HEK293 (cell line): ENCODE results near the gene FRMD6.

ENCODE experiments used
- CTCF ChIA-PET: fragments of 350-600 bp; formaldehyde crosslinking; extraction: SDS; loops from one replicate; lab custom pipeline; 2021; ENCODE audit warnings: antibody characterized with exemption; lab: Yijun Ruan, JAX
- POLR2A ChIA-PET: fragments of 300-600 bp; formaldehyde crosslinking; extraction: SDS; loops from one replicate; lab custom pipeline; 2020; ENCODE audit warnings: antibody characterized with exemption, inconsistent platforms; lab: Yijun Ruan, JAX
- H3K27ac ChIP-seq: fragments of 200-500 bp; sonication (Bioruptor generic); 2 replicates; pipeline ENCODE4 v1.5.1; 2014; ENCODE audit warnings: low read depth, low read length, control low read depth, inconsistent platforms; ENCODE audit errors: extremely low read depth
- H3K36me3 ChIP-seq, 2 experiments: fragments of 200-500 bp in 1 of 2; sonication (Bioruptor generic) in 1 of 2; 1 replicate in 1 of 2; 2 replicates in 1 of 2; pipeline ENCODE4 v1.5.1; 2014 to 2017; ENCODE audit warnings: inconsistent platforms in 2 of 2, low read length in 2 of 2; ENCODE audit not compliant: control insufficient read depth in 2 of 2, insufficient read depth in 1 of 2
- H3K4me1 ChIP-seq: fragments of 200-500 bp; sonication (Bioruptor generic); 2 replicates; pipeline ENCODE4 v1.5.1; 2014; ENCODE audit warnings: mild to moderate bottlenecking, low read length, inconsistent platforms; ENCODE audit not compliant: control insufficient read depth, insufficient read depth
- H3K4me3 ChIP-seq: 2 replicates; pipeline ENCODE4 v1.5.1; 2011; ENCODE audit warnings: low read depth, mild to moderate bottlenecking, control low read depth, low read length, moderate library complexity
- H3K9me3 ChIP-seq: fragments of 200-500 bp; sonication (Bioruptor generic); 2 replicates; pipeline ENCODE4 v1.5.1; 2014; ENCODE audit warnings: low read depth, low read length, inconsistent platforms; ENCODE audit not compliant: control insufficient read depth, insufficient read depth
- BCL11A ChIP-seq: fragments of 450-650 bp; formaldehyde crosslinking; IDR thresholded peaks from 2 replicates; pipeline ENCODE4 v1.5.1; 2016; ENCODE audit warnings: low read depth, missing biosample characterization, missing genetic modification characterization
- EGR2 ChIP-seq: fragments of 450-650 bp; formaldehyde crosslinking; IDR thresholded peaks from 2 replicates; pipeline ENCODE4 v1.5.1; 2016; ENCODE audit warnings: low read depth, missing biosample characterization, missing genetic modification characterization
- MYNN ChIP-seq: fragments of 450-650 bp; formaldehyde crosslinking; IDR thresholded peaks from 2 replicates; pipeline ENCODE4 v1.5.1; 2016; ENCODE audit warnings: missing biosample characterization, missing genetic modification characterization, borderline replicate concordance
- OSR2 ChIP-seq: fragments of 450-650 bp; formaldehyde crosslinking; IDR thresholded peaks from 2 replicates; pipeline ENCODE4 v1.5.1; 2016; ENCODE audit warnings: missing biosample characterization, missing genetic modification characterization
- SCRT1 ChIP-seq: fragments of 450-650 bp; formaldehyde crosslinking; IDR thresholded peaks from 2 replicates; pipeline ENCODE4 v1.5.1; 2016; ENCODE audit warnings: missing biosample characterization, missing genetic modification characterization, borderline replicate concordance
- SCRT2 ChIP-seq: fragments of 450-650 bp; formaldehyde crosslinking; IDR thresholded peaks from 2 replicates; pipeline ENCODE4 v1.5.1; 2016; ENCODE audit warnings: missing biosample characterization, missing genetic modification characterization
- ZBTB20 ChIP-seq: fragments of 450-650 bp; formaldehyde crosslinking; IDR thresholded peaks from 2 replicates; pipeline ENCODE4 v1.5.1; 2016; ENCODE audit warnings: missing biosample characterization, missing genetic modification characterization
- ZFP37 ChIP-seq: fragments of 450-650 bp; formaldehyde crosslinking; IDR thresholded peaks from 2 replicates; pipeline ENCODE4 v1.5.1; 2016; ENCODE audit warnings: missing biosample characterization, missing genetic modification characterization
- ZNF10 ChIP-seq: fragments of 450-650 bp; formaldehyde crosslinking; IDR thresholded peaks from 2 replicates; pipeline ENCODE4 v1.5.1; 2017; ENCODE audit warnings: missing biosample characterization, missing genetic modification characterization
- ZNF175 ChIP-seq: fragments of 450-650 bp; formaldehyde crosslinking; IDR thresholded peaks from 2 replicates; pipeline ENCODE4 v1.5.1; 2016; ENCODE audit warnings: missing biosample characterization, missing genetic modification characterization
- ZNF501 ChIP-seq: fragments of 450-650 bp; formaldehyde crosslinking; IDR thresholded peaks from 2 replicates; pipeline ENCODE4 v1.5.1; 2016; ENCODE audit warnings: missing biosample characterization, missing genetic modification characterization
- ZNF561 ChIP-seq: fragments of 450-650 bp; IDR thresholded peaks from 2 replicates; pipeline ENCODE4 v1.5.1; 2018; ENCODE audit warnings: missing biosample characterization, missing genetic modification characterization, borderline replicate concordance
- ZNF585B ChIP-seq: fragments of 450-650 bp; formaldehyde crosslinking; IDR thresholded peaks from 2 replicates; pipeline ENCODE4 v1.5.1; 2016; ENCODE audit warnings: missing biosample characterization, missing genetic modification characterization
- ZNF701 ChIP-seq: fragments of 450-650 bp; formaldehyde crosslinking; IDR thresholded peaks from 2 replicates; pipeline ENCODE4 v1.5.1; 2016; ENCODE audit warnings: missing biosample characterization, missing genetic modification characterization
- ZNF707 ChIP-seq: fragments of 450-650 bp; formaldehyde crosslinking; IDR thresholded peaks from 2 replicates; pipeline ENCODE4 v1.5.1; 2016; ENCODE audit warnings: missing biosample characterization, missing genetic modification characterization
- ZNF747 ChIP-seq: fragments of 450-650 bp; formaldehyde crosslinking; IDR thresholded peaks from 2 replicates; pipeline ENCODE4 v1.5.1; 2016; ENCODE audit warnings: missing biosample characterization, missing genetic modification characterization
- ZNF843 ChIP-seq: fragments of 450-650 bp; formaldehyde crosslinking; IDR thresholded peaks from 2 replicates; pipeline ENCODE4 v1.5.1; 2016; ENCODE audit warnings: missing biosample characterization, missing genetic modification characterization
- ZXDB ChIP-seq: fragments of 450-650 bp; formaldehyde crosslinking; IDR thresholded peaks from 2 replicates; pipeline ENCODE4 v1.5.1; 2016; ENCODE audit warnings: missing biosample characterization, missing genetic modification characterization
- TF ChIP-seq, protein P1 (sequence below): fragments of 450-650 bp; formaldehyde crosslinking; IDR thresholded peaks from 2 replicates; pipeline ENCODE4 v1.5.1; 2016; ENCODE audit warnings: missing biosample characterization, missing genetic modification characterization
- TF ChIP-seq, protein P2 (sequence below): fragments of 450-650 bp; formaldehyde crosslinking; IDR thresholded peaks from 2 replicates; pipeline ENCODE4 v1.5.1; 2016; ENCODE audit warnings: missing biosample characterization, missing genetic modification characterization
- TF ChIP-seq, protein P3 (sequence below): fragments of 450-650 bp; formaldehyde crosslinking; IDR thresholded peaks from 2 replicates; pipeline ENCODE4 v1.5.1; 2016; ENCODE audit warnings: missing biosample characterization, missing genetic modification characterization, borderline replicate concordance
- TF ChIP-seq, protein P4 (sequence below): fragments of 450-650 bp; formaldehyde crosslinking; IDR thresholded peaks from 2 replicates; pipeline ENCODE4 v1.5.1; 2016; ENCODE audit warnings: missing biosample characterization, missing genetic modification characterization
- TF ChIP-seq, protein P5 (sequence below): fragments of 450-650 bp; formaldehyde crosslinking; IDR thresholded peaks from 2 replicates; pipeline ENCODE4 v1.5.1; 2016; ENCODE audit warnings: missing biosample characterization, missing genetic modification characterization
- TF ChIP-seq, protein P6 (sequence below): fragments of 450-650 bp; formaldehyde crosslinking; IDR thresholded peaks from 2 replicates; pipeline ENCODE4 v1.5.1; 2016; ENCODE audit warnings: missing biosample characterization, missing genetic modification characterization

Gene FRMD6

DNA sequence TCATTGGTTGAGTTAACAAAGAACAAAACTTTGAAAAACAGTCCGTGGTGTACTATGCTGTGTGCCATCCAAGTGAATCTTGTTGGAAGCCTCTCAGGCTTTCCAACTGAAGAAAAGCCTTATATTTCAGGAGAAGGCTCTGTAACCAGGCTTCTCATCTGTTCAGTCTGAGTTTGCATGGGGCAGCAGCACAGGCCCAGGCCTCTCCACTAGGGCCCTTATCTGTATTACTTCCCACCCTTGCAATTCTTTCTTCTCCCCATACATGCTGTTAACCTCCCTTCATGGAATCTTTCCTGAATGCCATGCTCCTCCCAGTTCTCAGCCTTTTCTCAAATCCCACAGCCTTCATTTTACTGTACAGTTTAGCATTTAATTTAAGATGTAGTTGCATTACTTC, 28.3 kb downstream of the FRMD6 start:
- CTCF ChIA-PET = no interaction called here

DNA sequence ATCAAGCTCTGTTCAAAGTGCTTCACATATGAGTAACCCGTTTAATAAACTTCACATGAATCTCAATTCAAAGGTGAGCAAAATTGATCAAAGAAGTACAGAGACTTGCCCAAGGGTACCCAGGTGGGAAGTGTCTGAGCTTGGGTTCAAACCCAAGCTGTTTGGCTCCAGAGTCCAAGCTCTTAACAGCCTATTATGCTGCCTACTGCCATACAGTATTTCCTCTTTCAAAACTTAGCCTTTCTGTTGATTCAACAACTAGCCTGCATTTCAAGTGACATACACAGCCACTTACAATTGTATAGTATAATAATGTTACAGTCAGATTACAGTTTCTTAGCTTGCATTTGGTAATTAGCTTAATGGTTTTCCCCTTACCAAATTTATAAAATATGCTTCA, 29.7 kb downstream of the FRMD6 start:
- no peak overlapping the region for H3K4me3 ChIP-seq
- H3K27ac ChIP-seq = no peak overlapping the region
- no peaks in the 10 kb centered on the region for H3K36me3 ChIP-seq
- no peaks in the 10 kb centered on the region for H3K9me3 ChIP-seq
- 0 out of 2 replicates have a peak, but pooled peaks cover 7% of the 10 kb centered on the region for H3K4me1 ChIP-seq
- POLR2A ChIA-PET = interaction anchor here (0.6 to 1.1 kb wide), 2 partner anchors 29 to 530 kb away, joined by 3 read pairs; partner anchors contain the start of gene FRMD6
- CTCF ChIA-PET = interaction anchor here (0.6 to 1.5 kb wide), 5 partner anchors 28 to 398 kb away, joined by 3 to 5 read pairs (median 3); no protein-coding TSS in a partner anchor
- TF ChIP-seq ZFP37 (tag by site-specific recombination) = no peak
- TF ChIP-seq EGR2 = no peak
- TF ChIP-seq, protein P1, sequence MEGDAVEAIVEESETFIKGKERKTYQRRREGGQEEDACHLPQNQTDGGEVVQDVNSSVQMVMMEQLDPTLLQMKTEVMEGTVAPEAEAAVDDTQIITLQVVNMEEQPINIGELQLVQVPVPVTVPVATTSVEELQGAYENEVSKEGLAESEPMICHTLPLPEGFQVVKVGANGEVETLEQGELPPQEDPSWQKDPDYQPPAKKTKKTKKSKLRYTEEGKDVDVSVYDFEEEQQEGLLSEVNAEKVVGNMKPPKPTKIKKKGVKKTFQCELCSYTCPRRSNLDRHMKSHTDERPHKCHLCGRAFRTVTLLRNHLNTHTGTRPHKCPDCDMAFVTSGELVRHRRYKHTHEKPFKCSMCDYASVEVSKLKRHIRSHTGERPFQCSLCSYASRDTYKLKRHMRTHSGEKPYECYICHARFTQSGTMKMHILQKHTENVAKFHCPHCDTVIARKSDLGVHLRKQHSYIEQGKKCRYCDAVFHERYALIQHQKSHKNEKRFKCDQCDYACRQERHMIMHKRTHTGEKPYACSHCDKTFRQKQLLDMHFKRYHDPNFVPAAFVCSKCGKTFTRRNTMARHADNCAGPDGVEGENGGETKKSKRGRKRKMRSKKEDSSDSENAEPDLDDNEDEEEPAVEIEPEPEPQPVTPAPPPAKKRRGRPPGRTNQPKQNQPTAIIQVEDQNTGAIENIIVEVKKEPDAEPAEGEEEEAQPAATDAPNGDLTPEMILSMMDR (tag by site-specific recombination) = no peak
- TF ChIP-seq SCRT2 = no peak
- TF ChIP-seq BCL11A (tag by site-specific recombination) = no peak
- no peak for TF ChIP-seq ZNF501 (tag by site-specific recombination)
- no peak for TF ChIP-seq ZNF585B (tag by site-specific recombination)
- TF ChIP-seq ZXDB (tag by site-specific recombination) = no peak
- TF ChIP-seq, protein P2, sequence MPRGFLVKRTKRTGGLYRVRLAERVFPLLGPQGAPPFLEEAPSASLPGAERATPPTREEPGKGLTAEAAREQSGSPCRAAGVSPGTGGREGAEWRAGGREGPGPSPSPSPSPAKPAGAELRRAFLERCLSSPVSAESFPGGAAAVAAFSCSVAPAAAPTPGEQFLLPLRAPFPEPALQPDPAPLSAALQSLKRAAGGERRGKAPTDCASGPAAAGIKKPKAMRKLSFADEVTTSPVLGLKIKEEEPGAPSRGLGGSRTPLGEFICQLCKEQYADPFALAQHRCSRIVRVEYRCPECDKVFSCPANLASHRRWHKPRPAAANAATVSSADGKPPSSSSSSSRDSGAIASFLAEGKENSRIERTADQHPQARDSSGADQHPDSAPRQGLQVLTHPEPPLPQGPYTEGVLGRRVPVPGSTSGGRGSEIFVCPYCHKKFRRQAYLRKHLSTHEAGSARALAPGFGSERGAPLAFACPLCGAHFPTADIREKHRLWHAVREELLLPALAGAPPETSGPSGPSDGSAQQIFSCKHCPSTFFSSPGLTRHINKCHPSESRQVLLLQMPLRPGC = no peak
- TF ChIP-seq ZNF843 (tag by site-specific recombination) = no peak
- TF ChIP-seq, protein P3, sequence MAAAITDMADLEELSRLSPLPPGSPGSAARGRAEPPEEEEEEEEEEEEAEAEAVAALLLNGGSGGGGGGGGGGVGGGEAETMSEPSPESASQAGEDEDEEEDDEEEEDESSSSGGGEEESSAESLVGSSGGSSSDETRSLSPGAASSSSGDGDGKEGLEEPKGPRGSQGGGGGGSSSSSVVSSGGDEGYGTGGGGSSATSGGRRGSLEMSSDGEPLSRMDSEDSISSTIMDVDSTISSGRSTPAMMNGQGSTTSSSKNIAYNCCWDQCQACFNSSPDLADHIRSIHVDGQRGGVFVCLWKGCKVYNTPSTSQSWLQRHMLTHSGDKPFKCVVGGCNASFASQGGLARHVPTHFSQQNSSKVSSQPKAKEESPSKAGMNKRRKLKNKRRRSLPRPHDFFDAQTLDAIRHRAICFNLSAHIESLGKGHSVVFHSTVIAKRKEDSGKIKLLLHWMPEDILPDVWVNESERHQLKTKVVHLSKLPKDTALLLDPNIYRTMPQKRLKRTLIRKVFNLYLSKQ = no peak
- TF ChIP-seq OSR2 (tag by site-specific recombination) = no peak

More for the DNA sequence above, 28.3 kb downstream of the FRMD6 start:
- TF ChIP-seq ZNF747 (no peak), ZBTB20 (tag by site-specific recombination) (no peak), ZNF561 (tag by site-specific recombination) (no peak), ZNF701 (tag by site-specific recombination) (no peak), ZNF501 (tag by site-specific recombination) (no peak), ZNF707 (no peak), ZNF175 (tag by site-specific recombination) (no peak), ZNF10 (tag by site-specific recombination) (no peak), MYNN (tag by site-specific recombination) (no peak), ZNF843 (tag by site-specific recombination) (no peak), SCRT1 (no peak)
- TF ChIP-seq, protein P4, sequence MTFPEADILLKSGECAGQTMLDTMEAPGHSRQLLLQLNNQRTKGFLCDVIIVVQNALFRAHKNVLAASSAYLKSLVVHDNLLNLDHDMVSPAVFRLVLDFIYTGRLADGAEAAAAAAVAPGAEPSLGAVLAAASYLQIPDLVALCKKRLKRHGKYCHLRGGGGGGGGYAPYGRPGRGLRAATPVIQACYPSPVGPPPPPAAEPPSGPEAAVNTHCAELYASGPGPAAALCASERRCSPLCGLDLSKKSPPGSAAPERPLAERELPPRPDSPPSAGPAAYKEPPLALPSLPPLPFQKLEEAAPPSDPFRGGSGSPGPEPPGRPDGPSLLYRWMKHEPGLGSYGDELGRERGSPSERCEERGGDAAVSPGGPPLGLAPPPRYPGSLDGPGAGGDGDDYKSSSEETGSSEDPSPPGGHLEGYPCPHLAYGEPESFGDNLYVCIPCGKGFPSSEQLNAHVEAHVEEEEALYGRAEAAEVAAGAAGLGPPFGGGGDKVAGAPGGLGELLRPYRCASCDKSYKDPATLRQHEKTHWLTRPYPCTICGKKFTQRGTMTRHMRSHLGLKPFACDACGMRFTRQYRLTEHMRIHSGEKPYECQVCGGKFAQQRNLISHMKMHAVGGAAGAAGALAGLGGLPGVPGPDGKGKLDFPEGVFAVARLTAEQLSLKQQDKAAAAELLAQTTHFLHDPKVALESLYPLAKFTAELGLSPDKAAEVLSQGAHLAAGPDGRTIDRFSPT (tag by site-specific recombination) = no peak
- TF ChIP-seq, protein P5, sequence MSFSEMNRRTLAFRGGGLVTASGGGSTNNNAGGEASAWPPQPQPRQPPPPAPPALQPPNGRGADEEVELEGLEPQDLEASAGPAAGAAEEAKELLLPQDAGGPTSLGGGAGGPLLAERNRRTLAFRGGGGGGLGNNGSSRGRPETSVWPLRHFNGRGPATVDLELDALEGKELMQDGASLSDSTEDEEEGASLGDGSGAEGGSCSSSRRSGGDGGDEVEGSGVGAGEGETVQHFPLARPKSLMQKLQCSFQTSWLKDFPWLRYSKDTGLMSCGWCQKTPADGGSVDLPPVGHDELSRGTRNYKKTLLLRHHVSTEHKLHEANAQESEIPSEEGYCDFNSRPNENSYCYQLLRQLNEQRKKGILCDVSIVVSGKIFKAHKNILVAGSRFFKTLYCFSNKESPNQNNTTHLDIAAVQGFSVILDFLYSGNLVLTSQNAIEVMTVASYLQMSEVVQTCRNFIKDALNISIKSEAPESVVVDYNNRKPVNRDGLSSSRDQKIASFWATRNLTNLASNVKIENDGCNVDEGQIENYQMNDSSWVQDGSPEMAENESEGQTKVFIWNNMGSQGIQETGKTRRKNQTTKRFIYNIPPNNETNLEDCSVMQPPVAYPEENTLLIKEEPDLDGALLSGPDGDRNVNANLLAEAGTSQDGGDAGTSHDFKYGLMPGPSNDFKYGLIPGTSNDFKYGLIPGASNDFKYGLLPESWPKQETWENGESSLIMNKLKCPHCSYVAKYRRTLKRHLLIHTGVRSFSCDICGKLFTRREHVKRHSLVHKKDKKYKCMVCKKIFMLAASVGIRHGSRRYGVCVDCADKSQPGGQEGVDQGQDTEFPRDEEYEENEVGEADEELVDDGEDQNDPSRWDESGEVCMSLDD (tag by site-specific recombination) = no peak
- TF ChIP-seq, protein P6, sequence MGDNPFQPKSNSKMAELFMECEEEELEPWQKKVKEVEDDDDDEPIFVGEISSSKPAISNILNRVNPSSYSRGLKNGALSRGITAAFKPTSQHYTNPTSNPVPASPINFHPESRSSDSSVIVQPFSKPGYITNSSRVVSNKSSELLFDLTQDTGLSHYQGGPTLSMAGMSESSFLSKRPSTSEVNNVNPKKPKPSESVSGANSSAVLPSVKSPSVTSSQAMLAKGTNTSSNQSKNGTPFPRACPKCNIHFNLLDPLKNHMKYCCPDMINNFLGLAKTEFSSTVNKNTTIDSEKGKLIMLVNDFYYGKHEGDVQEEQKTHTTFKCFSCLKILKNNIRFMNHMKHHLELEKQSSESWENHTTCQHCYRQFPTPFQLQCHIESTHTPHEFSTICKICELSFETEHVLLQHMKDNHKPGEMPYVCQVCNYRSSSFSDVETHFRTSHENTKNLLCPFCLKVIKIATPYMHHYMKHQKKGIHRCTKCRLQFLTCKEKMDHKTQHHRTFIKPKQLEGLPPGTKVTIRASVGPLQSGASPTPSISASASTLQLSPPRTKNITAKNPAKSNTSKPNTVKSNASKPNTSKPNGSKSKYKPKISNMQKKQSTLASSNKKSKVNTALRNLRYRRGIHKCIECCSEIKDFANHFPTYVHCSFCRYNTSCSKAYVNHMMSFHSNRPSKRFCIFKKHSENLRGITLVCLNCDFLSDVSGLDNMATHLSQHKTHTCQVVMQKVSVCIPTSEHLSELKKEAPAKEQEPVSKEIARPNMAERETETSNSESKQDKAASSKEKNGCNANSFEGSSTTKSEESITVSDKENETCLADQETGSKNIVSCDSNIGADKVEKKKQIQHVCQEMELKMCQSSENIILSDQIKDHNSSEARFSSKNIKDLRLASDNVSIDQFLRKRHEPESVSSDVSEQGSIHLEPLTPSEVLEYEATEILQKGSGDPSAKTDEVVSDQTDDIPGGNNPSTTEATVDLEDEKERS = no peak
- Histone ChIP-seq H3K27ac (no peak overlapping the region), H3K4me1 (peaks cover 13% of the 10 kb centered on the region; the same call in 1 of the 2 replicates), H3K36me3 (no peaks in the 10 kb centered on the region), H3K4me3 (no peak overlapping the region), H3K9me3 (no peaks in the 10 kb centered on the region)
- POLR2A ChIA-PET = no interaction called here
